ENCODE data around the gene ANGPTL2.

- no peak for TF ChIP-seq POLR2A (IDR thresholded peaks at IDR 0.05; ENCODE audit: low read length)
- no peak for TF ChIP-seq GATA1 (IDR thresholded peaks at IDR 0.05; ENCODE audit: low read depth, low read length)
Observed at GRCh38 chr9:127168756-127169574, 46.5 kb upstream of the ANGPTL2 start.

Measured in erythroblast (primary cell).